SH-SY5Y (cell line): Measurements from ENCODE around the gene IFNK.

Source experiments
- GATA2 ChIP-seq: IDR thresholded peaks from 2 replicates; pipeline ENCODE4 v1.6.1; 2011; ENCODE audit warnings: mild to moderate bottlenecking, low read depth, low read length
- GATA3 ChIP-seq: IDR thresholded peaks from 2 replicates; pipeline ENCODE4 v1.6.1; 2011; ENCODE audit warnings: low read depth, mild to moderate bottlenecking, low read length, moderate library complexity

- TF ChIP-seq GATA3 (no peak), GATA2 (no peak)
Observed at GRCh38 chr9:27560457-27560856, 36.4 kb downstream of the IFNK start.
